ENCODE data around the gene TXNDC12. TPM values are rescaled to one million over a fixed set of nuclear protein-coding genes. Genes with fewer than 3 reads are reported as not detected.
"Not testable (repeated sequence)": the region's sequence is repeated elsewhere in the genome, so short reads cannot be mapped to it uniquely, and the experiment has no call there.

Gene TXNDC12
- total RNA-seq = 44.8 TPM
- long read RNA-seq, transcript TXNDC12-201 (7 exons, 2,396 nt) = major isoform, 63 of 66 reads
- long read RNA-seq, partial matches to known transcripts = 0 of 66 reads
- long read RNA-seq, other reads (novel, unspliced or antisense) = 2 of 66 reads

- peaks cover 30% of the 10 kb centered on the region for H3K36me3 ChIP-seq
- peaks cover 42% of the 10 kb centered on the region for H3K4me1 ChIP-seq
- no peaks in the 10 kb centered on the region for H3K27me3 ChIP-seq
- H3K27ac ChIP-seq = peak within 1 kb of the TSS; percentile 93
- no peaks in the 10 kb centered on the region for H3K9me3 ChIP-seq
- peak; percentile 91 for DNase-seq
- no peak for TF ChIP-seq CTCF (IDR thresholded peaks at IDR 0.05)
- ATAC-seq = peak; percentile 86
- peak within 1 kb of the TSS; percentile 97 for H3K4me3 ChIP-seq
- intact Hi-C loops (cut with DNase I) = no loop called here
These were observed at the start of gene TXNDC12 for GRCh38 chr1:52055066-52055865. TSS of gene TXNDC12 (minus strand) at chr1:52055191. CDS start at chr1:52055096, 95 bp downstream.

- DNase-seq (no peak), ATAC-seq (no peak)
- no peak for TF ChIP-seq CTCF (IDR thresholded peaks at IDR 0.05)
- no peak overlapping the region for H3K27ac ChIP-seq
- no peaks in the 10 kb centered on the region for H3K36me3 ChIP-seq
- intact Hi-C loops (cut with DNase I) = no loop called here
- no peaks in the 10 kb centered on the region for H3K9me3 ChIP-seq
- H3K4me3 ChIP-seq = no peak overlapping the region
- H3K27me3 ChIP-seq = no peaks in the 10 kb centered on the region
- H3K4me1 ChIP-seq = no peaks in the 10 kb centered on the region
These were observed 47.5 kb upstream of the TXNDC12 start for GRCh38 chr1:52102336-52103013.

GRCh38 chr1:52098139-52098871, 43.3 kb upstream of the TXNDC12 start:
- ATAC-seq (no peak), DNase-seq (no peak)
- intact Hi-C loops (cut with DNase I) = no loop called here
- Histone ChIP-seq H3K4me3 (no peak overlapping the region), H3K27ac (no peak overlapping the region), H3K9me3 (no peaks in the 10 kb centered on the region), H3K4me1 (no peaks in the 10 kb centered on the region), H3K36me3 (no peaks in the 10 kb centered on the region), H3K27me3 (no peaks in the 10 kb centered on the region)
- no peak for TF ChIP-seq CTCF (IDR thresholded peaks at IDR 0.05)

GRCh38 chr1:52096216-52096615, 41.2 kb upstream of the TXNDC12 start:
- H3K27me3 ChIP-seq = no peaks in the 10 kb centered on the region
- H3K4me1 ChIP-seq = no peaks in the 10 kb centered on the region
- ATAC-seq (no peak), DNase-seq (no peak)
- intact Hi-C loops (cut with DNase I) = no loop called here
- no peak overlapping the region for H3K4me3 ChIP-seq
- H3K36me3 ChIP-seq = peaks cover 4% of the 10 kb centered on the region
- no peaks in the 10 kb centered on the region for H3K9me3 ChIP-seq
- TF ChIP-seq CTCF (IDR thresholded peaks at IDR 0.05) = no peak
- no peak overlapping the region for H3K27ac ChIP-seq

GRCh38 chr1:52094300-52094699, 39.3 kb upstream of the TXNDC12 start:
- H3K4me1 ChIP-seq; intact Hi-C loops (cut with DNase I): not testable (repeated sequence)

GRCh38 chr1:52087892-52088291, 32.9 kb upstream of the TXNDC12 start:
- H3K27me3 ChIP-seq; ATAC-seq; intact Hi-C loops (cut with DNase I); H3K4me1 ChIP-seq; H3K4me3 ChIP-seq; H3K27ac ChIP-seq; H3K9me3 ChIP-seq; DNase-seq: not testable (repeated sequence)
- H3K36me3 ChIP-seq = peaks cover 57% of the 10 kb centered on the region

More at GRCh38 chr1:52094300-52094699, 39.3 kb upstream of the TXNDC12 start:
- H3K27ac ChIP-seq, DNase-seq, H3K27me3 ChIP-seq, H3K4me3 ChIP-seq, H3K9me3 ChIP-seq, ATAC-seq: not testable (repeated sequence)
- peaks cover 16% of the 10 kb centered on the region for H3K36me3 ChIP-seq
